ENCODE data around the gene SEPHS2.

DNA sequence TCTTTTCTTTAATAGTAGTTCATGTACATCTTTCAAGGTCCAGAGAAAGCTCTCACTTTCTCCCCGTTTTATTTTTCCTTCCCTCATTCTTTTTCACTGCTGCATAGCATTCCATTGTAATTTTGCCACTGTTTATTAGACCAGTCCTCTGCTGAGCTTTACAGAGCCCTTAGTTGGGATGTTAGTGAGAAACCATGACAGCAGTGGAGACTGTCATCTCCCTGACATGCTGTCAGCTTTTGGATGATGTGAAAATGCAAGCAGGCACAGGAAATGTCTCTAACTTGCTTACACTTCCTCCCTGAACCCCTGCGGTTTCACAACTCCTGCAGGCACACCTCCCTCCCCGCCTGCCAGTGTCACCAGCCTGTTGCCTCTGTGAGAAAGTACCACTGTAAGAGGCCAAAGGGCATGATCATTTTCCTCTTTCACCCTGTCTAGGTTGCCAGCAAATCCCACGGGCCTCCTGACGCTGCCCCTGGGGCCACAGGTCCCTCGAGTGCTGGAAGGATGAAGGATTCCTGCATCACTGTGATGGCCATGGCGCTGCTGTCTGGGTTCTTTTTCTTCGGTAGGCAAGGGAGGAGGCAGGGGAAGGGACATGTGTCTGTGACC, 26.8 kb upstream of the SEPHS2 start, which contains the start of gene ITGAL:
- TF ChIP-seq, protein P1, sequence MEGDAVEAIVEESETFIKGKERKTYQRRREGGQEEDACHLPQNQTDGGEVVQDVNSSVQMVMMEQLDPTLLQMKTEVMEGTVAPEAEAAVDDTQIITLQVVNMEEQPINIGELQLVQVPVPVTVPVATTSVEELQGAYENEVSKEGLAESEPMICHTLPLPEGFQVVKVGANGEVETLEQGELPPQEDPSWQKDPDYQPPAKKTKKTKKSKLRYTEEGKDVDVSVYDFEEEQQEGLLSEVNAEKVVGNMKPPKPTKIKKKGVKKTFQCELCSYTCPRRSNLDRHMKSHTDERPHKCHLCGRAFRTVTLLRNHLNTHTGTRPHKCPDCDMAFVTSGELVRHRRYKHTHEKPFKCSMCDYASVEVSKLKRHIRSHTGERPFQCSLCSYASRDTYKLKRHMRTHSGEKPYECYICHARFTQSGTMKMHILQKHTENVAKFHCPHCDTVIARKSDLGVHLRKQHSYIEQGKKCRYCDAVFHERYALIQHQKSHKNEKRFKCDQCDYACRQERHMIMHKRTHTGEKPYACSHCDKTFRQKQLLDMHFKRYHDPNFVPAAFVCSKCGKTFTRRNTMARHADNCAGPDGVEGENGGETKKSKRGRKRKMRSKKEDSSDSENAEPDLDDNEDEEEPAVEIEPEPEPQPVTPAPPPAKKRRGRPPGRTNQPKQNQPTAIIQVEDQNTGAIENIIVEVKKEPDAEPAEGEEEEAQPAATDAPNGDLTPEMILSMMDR (IDR thresholded peaks at IDR 0.05), result no peak
- no peak for TF ChIP-seq EP300 (IDR thresholded peaks at IDR 0.05)
- no peak for TF ChIP-seq POLR2A (IDR thresholded peaks at IDR 0.05; ENCODE audit: low read depth)
